Fibroblast of skin of right biceps (primary cell): ENCODE results near the gene SSUH2.
"Not testable (repeated sequence)": the region's sequence is repeated elsewhere in the genome, so short reads cannot be mapped to it uniquely, and the experiment has no call there.

ENCODE experiments used
- DNase-seq: peaks from one replicate; pipeline ENCODE4 v3.0.0-alpha.2; 2013

The SSUH2 gene, protein sequence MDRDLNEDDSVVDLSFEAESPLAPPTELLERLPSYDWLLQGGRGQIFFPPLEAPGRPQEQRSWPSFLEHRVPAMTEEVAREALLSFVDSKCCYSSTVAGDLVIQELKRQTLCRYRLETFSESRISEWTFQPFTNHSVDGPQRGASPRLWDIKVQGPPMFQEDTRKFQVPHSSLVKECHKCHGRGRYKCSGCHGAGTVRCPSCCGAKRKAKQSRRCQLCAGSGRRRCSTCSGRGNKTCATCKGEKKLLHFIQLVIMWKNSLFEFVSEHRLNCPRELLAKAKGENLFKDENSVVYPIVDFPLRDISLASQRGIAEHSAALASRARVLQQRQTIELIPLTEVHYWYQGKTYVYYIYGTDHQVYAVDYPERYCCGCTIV

GRCh38 chr3:8644748-8645390, at the start of gene SSUH2:
TSS of gene SSUH2 (minus strand) at chr3:8644798. CDS start at chr3:8644758, 40 bp downstream.
- no peak for DNase-seq

DNA sequence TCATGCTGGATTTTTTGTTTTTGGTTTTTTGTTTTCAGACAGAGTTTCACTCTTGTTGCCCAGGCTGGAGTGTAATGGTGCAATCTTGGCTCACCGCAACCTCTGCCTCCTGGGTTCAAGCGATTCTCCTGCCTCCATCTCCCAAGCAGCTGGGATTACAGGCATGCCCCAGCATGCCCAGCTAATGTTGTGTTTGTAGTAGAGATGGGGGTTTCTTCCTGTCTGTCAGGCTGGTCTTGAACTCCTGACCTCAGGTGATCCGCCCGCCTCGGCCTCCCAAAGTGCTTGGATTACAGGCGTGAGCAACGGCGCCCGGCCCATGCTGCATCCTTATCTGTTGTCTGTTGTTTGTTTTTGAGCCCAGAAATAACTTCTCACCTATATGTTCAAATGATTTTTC, 46.7 kb upstream of the SSUH2 start:
- DNase-seq = not testable (repeated sequence)

DNA sequence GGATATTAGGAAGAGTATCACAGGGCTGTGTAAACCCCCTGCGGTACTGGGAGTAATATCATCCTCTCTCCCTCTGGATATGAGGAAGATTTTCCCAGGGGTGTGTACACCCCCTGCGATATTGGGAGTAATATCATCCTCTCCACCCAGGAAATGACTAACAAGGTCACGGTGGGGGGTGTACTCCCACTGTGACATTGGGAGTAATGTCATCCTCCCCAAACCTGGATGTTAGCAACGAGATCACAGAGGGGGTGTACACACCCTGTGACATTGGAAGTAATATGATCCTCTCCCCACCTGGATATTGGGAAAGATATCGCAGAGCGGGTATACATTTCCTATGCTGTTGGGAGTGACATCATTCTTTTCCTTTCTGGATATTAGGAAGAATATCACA, 40.4 kb upstream of the SSUH2 start:
- DNase-seq = not testable (repeated sequence)

DNA sequence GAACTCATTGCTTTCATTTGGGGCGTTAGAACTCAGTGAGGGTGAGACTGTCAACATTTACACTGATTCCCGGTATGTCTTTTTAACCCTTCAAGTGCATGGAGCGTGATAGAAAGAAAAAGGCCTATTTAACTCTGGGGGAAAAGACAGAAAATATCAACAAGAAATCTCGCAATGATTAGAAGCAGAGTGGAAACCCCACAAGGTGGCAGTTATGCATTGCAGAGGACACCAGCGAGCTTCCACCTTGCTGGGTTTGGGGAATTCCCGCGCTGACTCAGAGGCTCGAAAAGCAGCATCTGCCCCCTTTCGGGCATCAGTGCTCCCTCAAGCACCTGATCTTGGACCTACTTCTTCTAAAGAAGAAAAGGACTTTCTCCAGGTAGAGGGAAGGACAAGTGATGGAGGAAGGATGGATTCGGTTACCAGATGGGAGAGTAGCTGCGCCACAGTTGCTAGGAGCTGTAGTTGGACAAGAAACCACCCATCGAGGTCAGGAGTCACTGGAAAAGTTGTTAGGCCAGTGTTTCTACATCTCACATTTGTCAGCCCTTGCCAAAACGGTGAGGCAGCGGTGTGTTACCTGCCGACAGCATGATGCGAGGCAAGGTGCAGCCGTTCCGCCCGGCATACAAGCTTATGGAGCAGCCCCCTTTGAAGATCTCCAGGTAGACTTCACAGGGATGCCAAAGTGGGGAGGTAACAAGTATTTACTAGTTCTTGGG, 38.4 kb upstream of the SSUH2 start:
- not testable (repeated sequence) for DNase-seq

- DNase-seq = not testable (repeated sequence)
Measured at GRCh38 chr3:8681881-8682538, 37.4 kb upstream of the SSUH2 start.

GRCh38 chr3:8681349-8681748, 36.8 kb upstream of the SSUH2 start:
- no peak for DNase-seq

DNA sequence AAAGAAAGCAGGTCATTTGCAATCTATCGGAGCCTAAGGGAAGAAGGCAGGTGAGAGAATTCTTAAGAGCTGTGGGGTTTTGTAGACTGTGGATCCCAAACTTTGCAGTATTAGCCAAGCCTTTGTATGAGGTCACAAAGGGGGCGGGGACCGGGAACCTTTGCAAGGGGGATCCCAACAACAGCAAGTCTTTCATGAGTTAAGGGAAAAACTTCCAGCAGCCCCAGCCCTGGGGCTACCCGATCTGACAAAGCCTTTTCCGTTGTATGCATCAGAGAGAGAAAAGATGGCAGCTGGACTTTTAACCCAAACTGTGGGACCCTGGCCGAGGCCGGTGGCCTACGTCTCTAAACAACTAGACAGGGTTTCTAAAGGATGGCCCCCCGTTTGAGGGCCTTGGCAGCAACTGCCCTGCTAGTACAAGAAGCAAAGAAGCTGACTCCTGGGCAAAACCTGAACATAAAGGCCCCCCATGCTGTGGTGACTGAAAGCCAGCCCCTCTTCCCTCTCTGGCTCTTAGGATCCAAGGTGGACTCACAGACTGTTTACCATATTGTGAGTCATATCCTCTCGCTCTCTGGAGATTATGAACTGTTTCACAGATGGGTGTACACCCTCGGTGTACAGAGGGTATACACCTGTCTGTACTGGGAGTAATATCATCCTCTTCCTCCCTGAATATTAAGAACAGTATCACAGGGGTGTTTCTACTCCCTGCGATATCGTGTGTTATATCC, 35.4 kb upstream of the SSUH2 start:
- peak; percentile 8 for DNase-seq

GRCh38 chr3:8678751-8679150, 34.2 kb upstream of the SSUH2 start:
- no peak for DNase-seq

- DNase-seq = not testable (repeated sequence)
Measured at GRCh38 chr3:8677258-8677657, 32.7 kb upstream of the SSUH2 start.

- DNase-seq = not testable (repeated sequence)
Measured at GRCh38 chr3:8675591-8675990, 31.0 kb upstream of the SSUH2 start.

- DNase-seq = no peak
Measured at GRCh38 chr3:8673083-8673737, 28.6 kb upstream of the SSUH2 start.

GRCh38 chr3:8669019-8669418, 24.4 kb upstream of the SSUH2 start:
- no peak for DNase-seq

DNA sequence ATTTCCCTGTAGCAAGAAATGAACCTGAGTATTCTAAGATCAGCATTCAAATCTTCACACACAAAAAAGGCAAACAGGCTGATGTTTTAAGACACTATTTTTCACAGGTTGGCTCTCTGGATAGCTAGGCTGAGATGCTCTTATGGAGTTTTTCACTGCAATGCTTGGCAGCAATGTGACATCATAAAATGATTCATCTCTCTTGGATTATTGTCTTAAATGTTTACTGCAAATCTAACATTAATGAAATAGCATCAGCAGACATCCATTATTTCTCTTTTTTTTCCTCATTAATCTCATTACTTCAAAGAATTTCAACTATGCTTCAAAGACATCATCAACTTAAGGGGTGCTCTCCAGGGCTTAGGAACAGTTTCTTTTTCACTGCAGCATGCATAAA, 23.6 kb upstream of the SSUH2 start:
- DNase-seq = no peak

- no peak for DNase-seq
Measured at GRCh38 chr3:8667463-8668091, 23.0 kb upstream of the SSUH2 start.

DNA sequence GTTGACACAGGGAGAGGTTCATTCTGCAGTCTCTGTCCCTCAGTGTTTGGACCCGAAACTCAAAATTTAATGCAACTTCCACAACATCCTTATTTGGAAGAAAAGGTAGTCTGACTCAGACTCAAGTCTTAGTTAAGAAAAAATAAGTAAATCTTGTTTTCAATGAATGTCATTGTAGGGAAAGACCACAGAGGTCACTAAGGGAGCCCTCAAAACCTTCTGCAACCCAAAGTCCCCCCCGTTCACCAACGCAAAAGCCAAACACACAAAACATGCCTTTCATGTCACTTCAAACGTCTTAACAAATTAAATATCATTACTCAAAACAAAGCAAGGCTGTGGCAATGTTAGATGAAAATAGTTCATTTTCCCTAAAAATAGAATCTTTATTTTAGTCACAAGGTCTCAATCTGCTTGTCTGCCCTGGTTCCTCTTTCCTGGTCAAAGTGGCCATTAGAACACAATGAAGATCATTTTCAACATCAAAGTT, 20.9 kb upstream of the SSUH2 start:
- DNase-seq = no peak

DNA sequence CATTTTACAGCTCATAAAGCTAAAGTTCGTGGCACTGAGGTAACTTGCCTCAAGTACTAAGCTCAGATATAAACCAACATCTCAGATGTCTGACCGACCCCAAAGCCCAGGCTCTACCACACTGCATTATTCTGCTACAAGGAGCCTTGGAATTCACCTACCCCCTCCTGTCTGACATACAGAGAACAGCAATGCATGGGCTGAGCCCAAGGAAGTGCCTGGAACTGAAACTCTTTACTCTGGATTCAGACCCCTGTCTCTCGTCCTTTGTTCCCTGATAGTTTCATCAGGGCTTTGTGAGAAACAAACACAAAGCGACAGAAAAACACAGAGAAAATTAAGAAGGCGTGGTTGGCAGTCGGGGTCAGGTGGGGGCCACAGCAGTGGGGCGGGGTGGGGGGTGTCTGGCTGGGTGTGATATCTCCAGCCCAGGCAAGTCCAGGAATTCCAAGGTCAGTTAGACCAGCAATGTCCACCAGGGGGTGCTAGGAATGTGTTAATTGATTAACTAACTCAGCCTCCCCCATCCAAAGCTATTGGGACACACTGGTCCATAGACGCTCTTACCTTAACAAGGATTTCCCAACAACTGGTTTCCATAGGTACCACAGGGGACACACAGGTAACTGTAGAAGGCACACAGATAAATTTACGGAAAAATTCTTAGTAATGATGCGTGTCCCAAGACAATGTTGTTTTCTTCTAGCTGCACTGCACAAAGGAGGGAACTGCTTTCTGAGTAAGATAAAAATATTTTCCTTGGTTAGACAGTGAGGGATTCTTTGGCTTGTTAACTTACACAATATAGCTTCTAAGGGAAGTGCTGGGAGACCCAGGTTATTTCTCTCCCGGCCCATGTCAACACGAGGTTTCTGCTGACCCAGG, 18.8 kb upstream of the SSUH2 start:
- DNase-seq = peak; percentile 74

DNA sequence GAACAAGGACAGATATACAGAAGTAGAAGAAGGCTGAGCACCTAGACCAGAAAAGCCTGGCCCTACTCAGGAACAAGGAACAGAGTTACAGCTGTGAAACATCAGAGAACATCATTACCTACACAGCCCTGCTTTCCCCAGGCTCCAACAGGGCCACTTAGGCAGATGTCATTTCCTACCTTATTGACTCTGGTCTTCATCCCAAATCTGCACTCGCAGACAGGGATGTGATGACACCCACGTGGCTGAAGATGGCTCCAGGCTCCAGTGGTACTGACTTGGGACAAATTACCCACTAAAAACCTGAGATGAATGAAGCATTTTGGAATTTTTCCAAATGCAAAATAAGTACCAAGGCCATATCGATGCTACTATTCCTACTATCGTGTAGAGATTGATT, 18.0 kb upstream of the SSUH2 start:
- DNase-seq = no peak

DNA sequence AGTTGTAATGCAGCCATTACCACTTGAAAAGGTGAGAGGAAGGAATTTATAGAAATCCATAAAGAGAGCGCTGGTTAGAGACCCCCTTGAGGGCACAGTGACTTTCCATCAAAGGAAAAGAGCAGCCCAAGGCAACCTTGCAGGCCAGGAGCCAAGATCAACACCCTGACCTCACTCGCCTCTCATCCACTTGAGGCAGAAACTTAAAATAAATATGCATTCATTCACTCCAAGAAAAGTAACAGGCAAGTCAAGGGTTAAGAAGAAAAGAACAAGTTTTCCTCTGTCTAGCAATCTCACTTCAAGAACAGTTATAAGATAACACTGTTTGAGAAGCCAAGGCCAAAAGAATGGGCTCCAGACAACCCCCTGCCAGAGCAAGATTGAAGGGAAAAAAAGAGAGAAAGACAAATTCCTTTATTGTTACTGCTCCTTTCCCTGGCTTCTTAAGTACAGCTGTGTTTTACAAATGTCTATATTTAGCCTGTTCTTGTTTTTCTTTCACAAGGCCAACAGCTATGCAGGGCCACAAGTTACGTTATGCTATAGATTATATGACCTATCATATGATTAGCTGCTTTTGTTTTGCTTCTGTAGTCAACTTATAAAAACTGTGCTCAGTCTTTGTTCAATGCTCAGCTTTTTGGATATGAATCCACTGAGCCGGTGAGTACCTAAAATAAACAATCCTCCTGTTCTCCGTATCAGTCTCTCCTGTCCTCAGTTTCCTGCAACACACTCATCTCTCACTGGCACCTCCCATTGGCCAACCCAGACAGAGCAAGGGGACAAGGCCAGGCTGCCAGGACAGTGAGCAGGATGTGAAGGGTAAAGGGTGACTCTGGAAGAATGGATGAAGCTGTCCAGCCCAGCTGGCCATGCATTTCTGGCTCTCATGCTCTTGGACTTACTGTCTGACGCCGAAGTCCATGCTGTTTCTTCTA, 15.8 kb upstream of the SSUH2 start:
- DNase-seq = peak; percentile 70

- no peak for DNase-seq
Measured at GRCh38 chr3:8659242-8659641, 14.6 kb upstream of the SSUH2 start.
